MM.1S (cell line): ENCODE data around the gene ARV1.

ENCODE experiments used
- CTCF ChIP-seq: fragments of 300-600 bp; sonication (generic); IDR thresholded peaks from 2 replicates; pipeline ENCODE4 v1.5.1; 2016; ENCODE audit warnings: antibody characterized with exemption, low read length, mixed read lengths
- EZH2 ChIP-seq: fragments of 300-600 bp; sonication (generic); optimal IDR thresholded peaks from 2 replicates; pipeline ENCODE3; 2017; ENCODE audit warnings: low read depth, mild to moderate bottlenecking, antibody characterized with exemption, low read length, mixed read lengths
- EZH2phosphoT487 ChIP-seq: fragments of 300-600 bp; sonication (generic); IDR thresholded peaks from 2 replicates; pipeline ENCODE4 v1.6.1; 2018; ENCODE audit warnings: antibody characterized with exemption, low read length

DNA sequence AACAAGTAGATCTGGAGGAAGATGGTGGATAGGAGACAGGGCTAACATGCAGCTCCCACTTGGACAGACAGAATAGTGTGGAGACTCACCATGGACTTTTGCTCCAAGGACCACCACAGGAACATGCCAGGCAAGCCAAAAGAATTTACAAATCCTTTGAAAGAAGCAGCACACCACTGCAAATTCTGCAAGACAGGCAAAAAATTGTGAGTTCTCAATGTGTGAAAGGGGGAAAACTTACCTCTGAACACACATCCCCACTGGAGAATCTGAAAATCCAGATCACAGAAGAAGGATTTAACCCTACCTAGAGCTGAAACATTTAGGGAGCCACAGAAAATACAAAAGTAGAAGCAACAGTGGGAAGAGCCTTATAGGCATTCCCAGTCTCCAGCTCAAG is 23.0 kb downstream of the ARV1 start:
- TF ChIP-seq CTCF, result no peak
- TF ChIP-seq EZH2, result no peak
- no peak for TF ChIP-seq EZH2phosphoT487
